ENCODE results near the gene HEPACAM. TPM values are rescaled to one million over a fixed set of nuclear protein-coding genes. Genes with fewer than 3 reads are reported as not detected.

HEPACAM gene
- total RNA-seq, 1 experiment from 2014 or later, result 0.11 TPM

DNA sequence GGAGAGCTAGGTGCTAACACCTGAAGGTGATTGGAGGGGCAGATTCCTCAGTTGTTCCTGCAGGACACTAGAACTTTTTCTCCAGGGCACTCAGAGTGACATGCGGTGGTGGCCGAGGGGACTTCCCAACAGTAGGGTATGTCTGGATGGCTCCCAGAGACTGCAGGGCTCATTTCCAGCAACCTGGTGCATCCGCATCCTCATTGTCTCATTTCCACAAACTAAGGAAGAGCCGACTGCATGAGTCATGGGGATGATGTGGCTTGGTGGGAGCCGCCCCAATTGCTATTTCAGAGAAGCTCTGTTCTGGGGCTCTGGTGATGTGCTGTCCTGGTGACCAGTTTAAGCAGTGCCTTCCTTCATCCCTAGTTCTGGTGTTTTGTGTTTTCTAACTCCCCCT lies 35.4 kb downstream of the HEPACAM start:
- Histone ChIP-seq H3K4me1 (ENCODE audit: insufficient read depth, low read length) (peaks cover 73% of the 10 kb centered on the region), H3K9me3 (ENCODE audit: low read length) (no peaks in the 10 kb centered on the region), H3K36me3 (ENCODE audit: low read depth, low read length) (no peaks in the 10 kb centered on the region), H2AFZ (ENCODE audit: low read length) (peak overlapping the region; percentile 21; the same call in 1 of the 2 replicates), H3K4me3 (ENCODE audit: low read length) (peak overlapping the region; percentile 41; the same call in 1 of the 2 replicates), H3K27ac (ENCODE audit: low read length) (peak overlapping the region; percentile 88), H4K20me1 (ENCODE audit: low read length) (no peaks in the 10 kb centered on the region), H3K27me3 (ENCODE audit: low read length) (no peaks in the 10 kb centered on the region), H3K9ac (ENCODE audit: low read length) (peak overlapping the region; percentile 58), H3K79me2 (ENCODE audit: low read length) (0 out of 2 replicates have a peak, but pooled peaks cover 4% of the 10 kb centered on the region), H3K4me2 (ENCODE audit: low read length) (peak overlapping the region; percentile 71), H3F3A (ENCODE audit: low read length, unreplicated experiment) (peaks cover 15% of the 10 kb centered on the region), H3K9me2 (replicated peaks; ENCODE audit: low read length) (no peaks in the 10 kb centered on the region)
- DNase-seq, result peak; percentile 98
- ChIA-PET POLR2A (ENCODE audit: unreplicated experiment) (interaction anchor here (0.5 to 1.4 kb wide), 7 partner anchors 53 to 1455 kb away, joined by 3 to 6 read pairs (median 4); partner anchors contain the start of genes CCDC15 and ST3GAL4), CTCF (interaction anchor here (1.5 kb wide), 1 partner anchor 24 kb away, joined by 9 read pairs; no protein-coding TSS in a partner anchor)
- TF ChIP-seq EZH2 (IDR thresholded peaks at IDR 0.05; ENCODE audit: low read length, unreplicated experiment) (no peak), EZH2phosphoT487 (IDR thresholded peaks at IDR 0.05; ENCODE audit: borderline replicate concordance, low read length) (no peak), CTCF (conservative IDR thresholded peaks at IDR 0.05; ENCODE audit: low read depth, low read length) (no peak)
- BruUV-seq (replicated peaks), result no TSS peak
- ATAC-seq, result peak; percentile 60
- intact Hi-C loops (cut with micrococcal nuclease), result loop anchor here (1.0 kb wide), 1 partner anchor 54 kb away; the partner anchor contains the start of gene CCDC15

- CTCF ChIA-PET, result interaction anchor here (1.6 to 1.7 kb wide), 2 partner anchors 23 to 54 kb away, joined by 8 to 20 read pairs; partner anchors contain the start of gene CCDC15
- H3K9me2 ChIP-seq (replicated peaks; ENCODE audit: low read length), result no peaks in the 10 kb centered on the region
- TF ChIP-seq CTCF (conservative IDR thresholded peaks at IDR 0.05; ENCODE audit: low read depth, low read length) (0 out of 2 replicates have a peak, but pooled peaks have one; percentile 14), EZH2 (IDR thresholded peaks at IDR 0.05; ENCODE audit: low read length, unreplicated experiment) (no peak)
- peak overlapping the region; percentile 58 for H3K9ac ChIP-seq (ENCODE audit: low read length)
- no peaks in the 10 kb centered on the region for H3K36me3 ChIP-seq (ENCODE audit: low read depth, low read length)
- BruUV-seq (replicated peaks), result TSS peak; percentile 71
- H3K4me3 ChIP-seq (ENCODE audit: low read length), result peak overlapping the region; percentile 19; the same call in 1 of the 2 replicates
- POLR2A ChIA-PET (ENCODE audit: unreplicated experiment), result interaction anchor here (1.4 to 1.8 kb wide), 2 partner anchors 23 to 54 kb away, joined by 3 to 17 read pairs; partner anchors contain the start of gene CCDC15
- H2AFZ ChIP-seq (ENCODE audit: low read length), result peak overlapping the region; percentile 63; the same call in 1 of the 2 replicates
- peak; percentile 55 for DNase-seq
- H3K27ac ChIP-seq (ENCODE audit: low read length), result peak overlapping the region; percentile 88
- no peaks in the 10 kb centered on the region for H3K9me3 ChIP-seq (ENCODE audit: low read length)
- no peaks in the 10 kb centered on the region for H4K20me1 ChIP-seq (ENCODE audit: low read length)
- ATAC-seq, result no peak
- H3K4me1 ChIP-seq (ENCODE audit: insufficient read depth, low read length), result peaks cover 77% of the 10 kb centered on the region
- peaks cover 15% of the 10 kb centered on the region for H3F3A ChIP-seq (ENCODE audit: low read length, unreplicated experiment)
- 0 out of 2 replicates have a peak, but pooled peaks cover 4% of the 10 kb centered on the region for H3K79me2 ChIP-seq (ENCODE audit: low read length)
- peak overlapping the region; percentile 71 for H3K4me2 ChIP-seq (ENCODE audit: low read length)
- H3K27me3 ChIP-seq (ENCODE audit: low read length), result no peaks in the 10 kb centered on the region
- intact Hi-C loops (cut with micrococcal nuclease), result loop anchor here (1.0 kb wide), 1 partner anchor 55 kb away; the partner anchor contains the start of gene CCDC15
Measured at GRCh38 chr11:124899383-124900145, 36.3 kb downstream of the HEPACAM start.

All from PC-3 (cell line).